ENCODE results near the gene PRKN. TPM values are rescaled to one million over a fixed set of nuclear protein-coding genes. Genes with fewer than 3 reads are reported as not detected.

PRKN gene
- total RNA-seq, 3 donors from 2014 or later, result 0.05 to 0.13 TPM; not detected in 1

DNA sequence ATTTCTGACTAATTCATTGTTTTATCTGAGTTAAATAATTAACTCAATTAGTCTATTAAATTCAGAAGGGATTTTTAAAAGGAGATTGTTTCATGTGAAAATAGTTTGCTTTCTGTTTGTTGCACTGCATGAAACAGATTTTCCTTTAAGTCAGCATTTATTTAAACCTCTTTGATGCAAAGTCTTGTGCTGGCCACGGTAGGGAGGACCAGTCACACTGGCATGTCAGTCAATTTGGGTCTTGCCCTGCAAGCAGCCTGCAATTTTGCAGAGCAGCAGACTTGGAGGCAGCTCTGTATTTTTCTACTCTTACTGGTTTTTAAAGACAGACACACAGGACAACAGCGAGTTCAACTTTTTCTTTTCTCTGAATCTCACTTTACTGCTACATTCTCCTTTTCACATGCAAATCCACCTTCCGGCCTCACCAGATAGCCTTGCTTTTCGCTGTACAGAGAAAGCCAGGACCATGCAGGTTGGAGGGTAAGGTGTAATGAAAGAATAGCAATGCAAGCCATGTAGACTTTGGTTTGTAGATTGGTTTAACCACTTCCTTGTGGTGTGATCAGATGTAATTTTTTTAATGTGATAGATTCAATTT lies 763.8 kb downstream of the PRKN start:
- no peak for ATAC-seq
- Mint-ChIP-seq H3K36me3 (ENCODE audit: insufficient read depth) (no peaks in the 10 kb centered on the region), H3K4me3 (no peak overlapping the region), H3K27me3 (ENCODE audit: low read depth) (no peaks in the 10 kb centered on the region), H3K4me1 (ENCODE audit: low read depth) (no peaks in the 10 kb centered on the region), H3K9me3 (no peaks in the 10 kb centered on the region)
- no peak for DNase-seq

DNA sequence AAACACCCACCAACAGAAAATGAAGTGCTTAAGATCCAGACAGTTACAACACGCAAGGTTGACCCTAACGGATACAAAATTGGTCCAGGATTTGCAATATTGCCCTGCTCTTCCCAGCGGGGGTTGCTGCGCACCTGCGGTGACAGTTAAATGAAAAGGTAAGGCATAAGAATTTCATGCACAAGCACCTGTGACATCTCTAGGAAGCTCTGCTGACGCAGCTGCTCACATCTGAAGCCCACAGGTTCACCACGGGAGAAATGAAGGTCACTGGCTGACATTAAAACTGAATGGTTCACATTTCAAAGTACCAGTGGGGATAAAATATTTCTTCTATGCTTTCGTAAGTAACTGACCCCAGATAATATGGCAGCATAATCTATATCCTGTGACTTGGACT lies 764.4 kb downstream of the PRKN start:
- H3K27me3 Mint-ChIP-seq (ENCODE audit: low read depth), result no peaks in the 10 kb centered on the region

DNA sequence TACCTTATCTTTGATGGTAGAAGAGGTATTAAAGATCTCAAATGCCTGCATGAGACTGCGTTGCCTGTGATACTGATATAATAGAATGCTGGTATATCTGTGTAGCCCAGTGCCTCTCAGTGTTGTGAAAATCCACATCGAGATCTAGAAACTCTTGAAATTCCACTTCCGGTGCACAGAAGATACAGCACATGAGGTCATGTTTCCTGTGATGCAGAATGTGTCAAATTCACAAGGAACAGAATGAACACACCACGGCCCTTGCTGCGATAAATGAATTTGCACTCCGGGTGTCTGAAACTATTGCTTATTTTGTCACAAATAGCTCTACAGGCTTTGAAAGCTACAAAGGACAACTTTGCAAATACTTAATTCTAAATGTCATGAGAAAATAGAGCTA lies 765.8 kb downstream of the PRKN start:
- Mint-ChIP-seq H3K9me3 (no peaks in the 10 kb centered on the region), H3K4me3 (no peak overlapping the region), H3K36me3 (ENCODE audit: insufficient read depth) (no peaks in the 10 kb centered on the region), H3K27me3 (ENCODE audit: low read depth) (no peaks in the 10 kb centered on the region), H3K4me1 (ENCODE audit: low read depth) (no peaks in the 10 kb centered on the region)
- DNase-seq, result no peak
- ATAC-seq, result no peak

More for the DNA sequence above, 764.4 kb downstream of the PRKN start:
- Mint-ChIP-seq H3K9me3 (no peaks in the 10 kb centered on the region), H3K4me1 (ENCODE audit: low read depth) (no peaks in the 10 kb centered on the region), H3K4me3 (no peak overlapping the region), H3K36me3 (ENCODE audit: insufficient read depth) (no peaks in the 10 kb centered on the region)
- DNase-seq, result no peak
- ATAC-seq, result no peak

DNA sequence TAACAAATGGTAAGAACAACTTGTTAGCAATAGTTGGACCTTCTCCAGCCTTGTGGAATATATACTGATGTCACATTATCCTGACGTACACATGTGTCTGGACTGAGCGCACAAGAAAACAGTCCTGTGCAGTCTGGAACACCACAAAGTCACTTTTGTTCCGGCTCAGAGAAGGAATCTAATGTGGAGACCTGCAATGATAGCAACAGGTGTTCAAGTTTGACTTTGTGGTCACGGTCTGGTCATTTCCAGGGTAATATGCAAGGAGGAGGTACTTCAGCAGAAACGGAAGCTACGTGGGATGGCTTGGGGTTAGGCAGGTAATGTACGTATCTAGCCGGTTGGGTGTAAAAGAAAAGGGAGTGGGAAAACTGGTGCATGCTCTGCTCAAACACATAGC lies 766.5 kb downstream of the PRKN start:
- ATAC-seq (no peak), DNase-seq (no peak)
- H3K9me3 Mint-ChIP-seq, result no peaks in the 10 kb centered on the region
- no peaks in the 10 kb centered on the region for H3K36me3 Mint-ChIP-seq (ENCODE audit: insufficient read depth)
- no peaks in the 10 kb centered on the region for H3K27me3 Mint-ChIP-seq (ENCODE audit: low read depth)
- no peaks in the 10 kb centered on the region for H3K4me1 Mint-ChIP-seq (ENCODE audit: low read depth)
- no peak overlapping the region for H3K4me3 Mint-ChIP-seq

DNA sequence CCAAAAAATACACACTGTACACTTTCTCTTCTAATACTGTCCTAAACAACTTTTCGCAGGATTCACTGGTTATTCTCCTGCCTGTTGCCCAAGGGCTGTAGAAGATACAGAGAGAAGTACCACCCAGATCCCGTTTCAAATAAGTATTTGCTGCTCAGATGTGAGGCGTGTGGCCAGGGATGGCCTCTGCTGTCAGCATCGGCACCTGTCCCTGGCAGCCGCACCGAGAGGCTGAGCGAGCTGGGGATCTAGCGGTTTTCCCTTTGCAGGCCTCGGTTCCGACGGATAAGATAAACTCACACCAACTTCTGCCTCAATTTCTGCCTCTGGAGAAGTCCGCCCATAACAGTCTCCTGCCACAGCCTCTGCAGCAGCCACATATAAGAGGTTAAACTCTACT lies 768.5 kb downstream of the PRKN start:
- H3K9me3 Mint-ChIP-seq, result no peaks in the 10 kb centered on the region
- H3K4me1 Mint-ChIP-seq (ENCODE audit: low read depth), result no peaks in the 10 kb centered on the region
- ATAC-seq (no peak), DNase-seq (no peak)
- H3K27me3 Mint-ChIP-seq (ENCODE audit: low read depth), result no peaks in the 10 kb centered on the region
- H3K4me3 Mint-ChIP-seq, result no peak overlapping the region
- H3K36me3 Mint-ChIP-seq (ENCODE audit: insufficient read depth), result no peaks in the 10 kb centered on the region

DNA sequence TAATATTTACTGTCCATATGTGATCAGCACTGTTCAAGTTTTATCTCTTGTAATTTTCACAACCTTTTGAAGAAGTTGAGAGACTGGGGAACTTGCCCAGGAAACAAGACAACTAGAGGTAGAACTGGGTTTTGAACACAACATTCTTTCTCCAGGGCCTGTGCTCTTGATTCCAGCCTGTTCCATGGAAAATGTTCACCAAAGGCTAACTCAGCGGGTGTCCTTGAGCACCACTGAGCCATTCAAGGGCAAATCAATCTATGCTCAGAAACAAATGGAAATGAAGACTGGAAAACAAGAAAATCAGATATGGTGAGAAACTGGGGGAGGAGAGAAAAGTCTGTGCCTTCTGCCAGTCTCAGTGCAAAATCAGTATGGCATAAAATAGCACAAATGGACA lies 771.5 kb downstream of the PRKN start:
- DNase-seq, result no peak

DNA sequence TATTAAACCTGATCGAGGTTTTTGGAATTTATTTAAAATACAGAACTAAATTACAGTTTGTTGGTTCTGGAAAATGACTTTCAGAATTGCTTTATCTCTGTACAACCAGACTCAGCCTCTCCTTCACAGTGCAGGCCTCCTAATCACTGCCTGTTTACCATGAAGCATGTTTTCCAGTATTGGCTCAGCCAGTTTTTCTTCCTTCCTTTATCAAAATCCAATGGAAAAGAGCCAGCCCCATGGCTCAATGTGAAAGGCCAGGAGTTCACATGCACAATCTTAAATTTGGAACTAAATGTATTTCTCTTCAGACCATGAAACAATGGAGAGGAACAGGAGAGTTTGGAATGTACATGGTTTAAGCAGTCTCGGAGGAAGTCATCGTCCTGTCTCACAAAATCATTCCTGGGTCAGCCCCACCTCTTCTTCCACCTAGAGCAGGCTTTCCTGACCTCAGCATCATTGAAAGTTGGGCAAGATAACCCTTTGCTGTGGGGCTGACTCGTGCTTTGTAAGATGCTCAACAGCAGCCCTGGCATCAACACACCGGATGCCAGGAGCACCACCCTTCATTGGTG lies 772.8 kb downstream of the PRKN start:
- H3K36me3 Mint-ChIP-seq (ENCODE audit: insufficient read depth), result no peaks in the 10 kb centered on the region
- H3K4me1 Mint-ChIP-seq (ENCODE audit: low read depth), result no peaks in the 10 kb centered on the region
- H3K27me3 Mint-ChIP-seq (ENCODE audit: low read depth), result no peaks in the 10 kb centered on the region
- ATAC-seq, result no peak
- H3K9me3 Mint-ChIP-seq, result no peaks in the 10 kb centered on the region
- no peak overlapping the region for H3K4me3 Mint-ChIP-seq
- no peak for DNase-seq

More for the DNA sequence above, 771.5 kb downstream of the PRKN start:
- ATAC-seq, result no peak
- no peaks in the 10 kb centered on the region for H3K27me3 Mint-ChIP-seq (ENCODE audit: low read depth)
- H3K4me1 Mint-ChIP-seq (ENCODE audit: low read depth), result no peaks in the 10 kb centered on the region
- H3K4me3 Mint-ChIP-seq, result no peak overlapping the region
- no peaks in the 10 kb centered on the region for H3K9me3 Mint-ChIP-seq
- H3K36me3 Mint-ChIP-seq (ENCODE audit: insufficient read depth), result no peaks in the 10 kb centered on the region

DNA sequence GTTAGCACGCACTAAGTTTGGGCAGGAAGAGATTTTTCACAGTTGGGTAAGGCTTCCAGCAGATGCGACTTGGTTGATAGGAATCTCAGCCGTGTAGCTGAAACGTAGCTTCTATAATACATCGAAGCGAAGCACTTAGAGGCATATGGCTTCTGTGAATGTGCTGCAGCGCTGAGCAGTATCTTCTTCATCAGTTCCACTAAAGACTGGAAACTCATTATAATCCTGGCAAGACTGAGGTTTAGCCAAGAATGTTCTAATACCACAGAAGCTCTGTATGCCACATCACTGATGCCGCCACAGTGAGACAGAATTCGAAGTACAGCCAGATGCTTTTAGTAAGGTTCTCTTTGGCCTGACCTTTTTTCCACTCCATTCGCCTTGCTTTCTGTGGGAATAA lies 773.5 kb downstream of the PRKN start:
- no peaks in the 10 kb centered on the region for H3K27me3 Mint-ChIP-seq (ENCODE audit: low read depth)
- ATAC-seq, result no peak
- H3K36me3 Mint-ChIP-seq (ENCODE audit: insufficient read depth), result no peaks in the 10 kb centered on the region
- no peak for DNase-seq
- H3K4me1 Mint-ChIP-seq (ENCODE audit: low read depth), result no peaks in the 10 kb centered on the region
- no peak overlapping the region for H3K4me3 Mint-ChIP-seq
- no peaks in the 10 kb centered on the region for H3K9me3 Mint-ChIP-seq

DNA sequence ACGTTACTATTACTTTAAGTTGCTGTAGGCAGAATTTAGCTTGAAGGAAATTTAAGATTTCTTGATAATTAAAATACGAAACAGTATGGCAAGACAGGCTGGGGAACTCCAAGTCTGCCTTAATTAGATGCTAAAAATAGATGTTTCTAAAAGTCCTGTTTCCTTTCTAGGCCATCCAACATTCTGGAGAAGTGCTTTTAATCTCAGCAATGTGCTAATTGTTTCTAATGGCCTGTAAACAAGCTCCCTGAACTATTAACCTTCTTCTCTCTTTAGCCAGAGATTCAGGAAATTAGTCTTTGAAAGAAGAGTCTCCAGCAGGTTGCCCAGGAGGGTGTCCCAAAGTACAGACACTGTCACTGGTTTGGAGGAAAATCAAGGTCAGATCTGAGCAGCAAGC lies 776.4 kb downstream of the PRKN start:
- H3K4me3 Mint-ChIP-seq, result no peak overlapping the region
- H3K36me3 Mint-ChIP-seq (ENCODE audit: insufficient read depth), result no peaks in the 10 kb centered on the region
- DNase-seq (no peak), ATAC-seq (no peak)
- no peaks in the 10 kb centered on the region for H3K4me1 Mint-ChIP-seq (ENCODE audit: low read depth)
- H3K27me3 Mint-ChIP-seq (ENCODE audit: low read depth), result no peaks in the 10 kb centered on the region
- H3K9me3 Mint-ChIP-seq, result no peaks in the 10 kb centered on the region

DNA sequence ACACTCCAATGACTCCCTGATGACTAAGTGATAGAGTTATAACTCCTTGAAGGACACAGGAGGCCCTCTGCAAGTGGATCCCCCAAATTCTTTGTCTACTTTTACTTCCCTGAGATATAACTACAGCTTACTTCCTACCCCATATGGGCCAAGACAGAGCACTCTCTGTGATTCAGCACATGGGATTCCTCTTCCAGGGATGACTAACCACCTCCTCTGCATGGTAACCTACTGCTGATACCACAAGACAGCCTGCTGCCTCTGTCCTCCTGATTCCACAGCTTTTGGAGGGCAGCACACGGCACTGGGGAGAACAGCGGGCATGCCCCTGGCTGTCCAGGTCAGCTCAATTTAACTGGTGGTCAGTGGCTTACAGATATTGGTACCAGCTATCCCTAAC lies 778.0 kb downstream of the PRKN start:
- Mint-ChIP-seq H3K4me3 (no peak overlapping the region), H3K9me3 (no peaks in the 10 kb centered on the region), H3K27me3 (ENCODE audit: low read depth) (no peaks in the 10 kb centered on the region), H3K36me3 (ENCODE audit: insufficient read depth) (no peaks in the 10 kb centered on the region), H3K4me1 (ENCODE audit: low read depth) (no peaks in the 10 kb centered on the region)
- no peak for ATAC-seq
- DNase-seq, result no peak

DNA sequence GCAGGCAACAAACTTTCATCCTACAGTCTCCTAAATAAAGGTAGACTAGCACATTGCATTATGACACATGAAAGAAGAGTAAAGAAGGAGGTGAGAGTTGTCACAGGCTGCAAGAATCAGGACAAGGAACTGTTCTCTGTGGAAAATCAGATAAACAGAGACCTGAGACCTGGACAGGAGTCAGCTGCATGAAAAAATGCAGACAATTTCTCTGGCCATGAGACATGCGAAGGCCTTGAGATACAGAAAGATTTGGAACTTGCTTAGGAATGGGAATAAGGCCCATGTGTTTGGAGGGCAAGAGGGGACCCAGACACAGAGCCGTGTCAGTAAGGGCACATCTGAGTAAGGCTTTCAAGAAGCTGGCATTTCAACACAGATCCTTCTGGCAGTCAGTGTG lies 779.1 kb downstream of the PRKN start:
- Mint-ChIP-seq H3K9me3 (no peaks in the 10 kb centered on the region), H3K4me3 (no peak overlapping the region), H3K36me3 (ENCODE audit: insufficient read depth) (no peaks in the 10 kb centered on the region), H3K27me3 (ENCODE audit: low read depth) (no peaks in the 10 kb centered on the region), H3K4me1 (ENCODE audit: low read depth) (no peaks in the 10 kb centered on the region)
- DNase-seq (no peak), ATAC-seq (no peak)

DNA sequence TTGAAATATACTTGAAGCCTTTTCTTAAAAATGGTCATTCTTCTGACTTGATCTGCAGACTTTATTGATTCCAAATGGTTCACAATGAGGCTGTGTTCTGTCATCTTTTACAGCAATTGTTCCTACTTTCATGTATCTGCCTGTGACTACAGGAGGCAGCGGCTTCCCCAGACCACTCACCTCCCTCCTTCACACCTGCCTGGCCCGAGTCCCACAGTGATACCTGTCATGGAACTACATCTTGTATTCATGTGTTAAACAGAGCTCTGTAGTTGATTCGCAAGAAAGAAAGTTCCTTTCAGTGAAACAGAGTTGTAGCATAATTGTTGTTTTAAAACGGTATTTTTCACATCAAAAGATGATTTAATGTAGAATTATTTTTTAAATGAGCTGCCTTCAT lies 780.2 kb downstream of the PRKN start:
- no peaks in the 10 kb centered on the region for H3K4me1 Mint-ChIP-seq (ENCODE audit: low read depth)
- H3K9me3 Mint-ChIP-seq, result no peaks in the 10 kb centered on the region
- no peak overlapping the region for H3K4me3 Mint-ChIP-seq
- DNase-seq (no peak), ATAC-seq (no peak)
- no peaks in the 10 kb centered on the region for H3K36me3 Mint-ChIP-seq (ENCODE audit: insufficient read depth)
- H3K27me3 Mint-ChIP-seq (ENCODE audit: low read depth), result no peaks in the 10 kb centered on the region

DNA sequence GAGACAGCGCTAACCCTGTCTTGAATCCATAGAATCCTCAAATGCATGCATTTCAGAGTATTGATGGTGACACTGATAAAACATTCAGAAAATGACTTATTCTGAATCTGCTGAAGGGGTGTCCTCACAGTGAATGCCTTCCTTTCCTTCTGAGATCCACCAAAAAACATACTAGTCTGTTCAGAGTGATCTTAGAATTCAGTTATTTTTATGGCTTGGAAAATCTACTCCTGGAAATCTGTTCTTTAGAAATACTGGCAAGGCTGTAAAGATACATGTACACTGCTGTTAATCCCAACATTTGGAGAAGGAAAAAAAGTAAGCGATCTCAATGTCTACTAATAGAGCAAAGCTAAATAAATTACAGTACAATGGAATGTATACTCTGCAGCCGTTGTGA lies 781.1 kb downstream of the PRKN start:
- Mint-ChIP-seq H3K27me3 (ENCODE audit: low read depth) (no peaks in the 10 kb centered on the region), H3K36me3 (ENCODE audit: insufficient read depth) (no peaks in the 10 kb centered on the region), H3K9me3 (no peaks in the 10 kb centered on the region), H3K4me1 (ENCODE audit: low read depth) (no peaks in the 10 kb centered on the region), H3K4me3 (no peak overlapping the region)
- DNase-seq, result no peak
- ATAC-seq, result no peak

DNA sequence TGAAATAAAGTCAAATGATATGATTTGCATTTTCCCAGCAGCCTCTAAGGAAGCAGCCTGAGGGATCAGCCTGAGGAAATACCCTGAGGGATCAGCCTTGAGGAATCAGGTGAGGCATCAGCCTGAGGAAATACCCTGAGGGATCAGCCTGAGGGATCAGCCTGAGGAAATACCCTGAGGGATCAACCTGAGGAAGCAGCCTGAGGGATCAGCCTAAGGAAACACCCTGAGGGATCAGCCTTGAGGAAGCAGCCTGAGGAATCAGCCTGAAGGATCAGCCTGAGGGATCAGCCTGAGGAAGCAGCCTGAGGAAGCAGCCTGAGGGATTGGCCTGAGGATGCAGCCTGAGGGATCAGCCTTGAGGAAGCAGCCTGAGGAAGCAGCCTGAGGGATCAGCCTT lies 784.0 kb downstream of the PRKN start:
- no peak overlapping the region for H3K4me3 Mint-ChIP-seq
- no peaks in the 10 kb centered on the region for H3K27me3 Mint-ChIP-seq (ENCODE audit: low read depth)
- ATAC-seq (no peak), DNase-seq (no peak)
- H3K4me1 Mint-ChIP-seq (ENCODE audit: low read depth), result no peaks in the 10 kb centered on the region
- H3K36me3 Mint-ChIP-seq (ENCODE audit: insufficient read depth), result no peaks in the 10 kb centered on the region
- H3K9me3 Mint-ChIP-seq, result no peaks in the 10 kb centered on the region

DNA sequence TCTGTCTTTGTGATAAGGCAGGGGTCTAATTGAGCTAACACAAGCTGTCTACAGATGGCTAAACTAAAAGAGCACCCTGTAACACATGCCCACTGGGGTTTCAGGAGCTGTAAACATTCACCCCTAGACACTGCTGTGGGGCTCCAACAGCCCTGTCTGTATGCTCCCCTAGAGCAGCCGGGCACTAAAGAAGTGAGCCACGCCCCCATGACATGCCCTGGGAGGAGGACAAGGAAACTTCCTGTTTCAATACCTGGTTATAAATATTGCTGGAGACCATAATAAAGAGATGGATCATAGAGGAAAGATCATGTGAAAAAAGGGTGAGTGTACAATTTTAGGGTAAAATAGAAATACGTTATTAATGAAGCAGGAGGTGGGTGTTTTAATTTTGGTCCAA lies 786.0 kb downstream of the PRKN start:
- Mint-ChIP-seq H3K4me1 (ENCODE audit: low read depth) (no peaks in the 10 kb centered on the region), H3K9me3 (no peaks in the 10 kb centered on the region)

DNA sequence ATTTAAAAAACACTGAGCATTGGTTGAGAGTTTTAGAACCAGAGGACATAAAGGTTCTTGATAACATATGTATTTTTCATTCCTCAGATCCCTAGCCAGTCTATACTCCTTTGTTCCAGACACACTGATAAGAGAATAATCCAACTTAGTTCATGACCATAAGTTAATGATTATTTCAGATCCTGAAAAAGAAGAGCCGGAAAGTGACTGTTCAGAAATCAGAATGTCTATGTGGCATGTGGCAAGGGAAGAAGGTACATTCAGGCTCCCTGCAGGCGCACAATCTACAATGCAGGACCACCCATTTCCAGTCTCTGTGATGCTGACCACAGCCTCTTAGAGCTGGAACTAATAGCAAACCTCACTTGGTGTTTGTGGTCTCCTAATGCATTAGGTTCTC lies 787.0 kb downstream of the PRKN start:
- no peaks in the 10 kb centered on the region for H3K36me3 Mint-ChIP-seq (ENCODE audit: insufficient read depth)
- DNase-seq (no peak), ATAC-seq (no peak)
- H3K27me3 Mint-ChIP-seq (ENCODE audit: low read depth), result no peaks in the 10 kb centered on the region
- no peaks in the 10 kb centered on the region for H3K9me3 Mint-ChIP-seq
- H3K4me3 Mint-ChIP-seq, result no peak overlapping the region
- no peaks in the 10 kb centered on the region for H3K4me1 Mint-ChIP-seq (ENCODE audit: low read depth)

More for the DNA sequence above, 786.0 kb downstream of the PRKN start:
- H3K36me3 Mint-ChIP-seq (ENCODE audit: insufficient read depth), result no peaks in the 10 kb centered on the region
- H3K27me3 Mint-ChIP-seq (ENCODE audit: low read depth), result no peaks in the 10 kb centered on the region
- no peak overlapping the region for H3K4me3 Mint-ChIP-seq
- DNase-seq, result no peak
- no peak for ATAC-seq

Measured in activated T-cell treated with anti-CD3 and anti-CD28 coated beads, Interleukin-2, amount 50 U/mL, for 4 hours (primary cell).